Stimulated activated CD4-positive, alpha-beta T cell treated with anti-CD3 and anti-CD28 coated beads, Interleukin-2, amount 100 ng/mL, for 24 hours (primary cell): ENCODE results near the gene PEX1.
"Not testable (repeated sequence)": the region's sequence is repeated elsewhere in the genome, so short reads cannot be mapped to it uniquely, and the experiment has no call there.

Source experiments
- DNase-seq, 2 donors: peaks; one replicate each; pipeline ENCODE4 v3.0.0-alpha.2; 2020

Gene PEX1

GRCh38 chr7:92456236-92456635 lies 72.1 kb downstream of the PEX1 start:
- DNase-seq = no peak

DNA sequence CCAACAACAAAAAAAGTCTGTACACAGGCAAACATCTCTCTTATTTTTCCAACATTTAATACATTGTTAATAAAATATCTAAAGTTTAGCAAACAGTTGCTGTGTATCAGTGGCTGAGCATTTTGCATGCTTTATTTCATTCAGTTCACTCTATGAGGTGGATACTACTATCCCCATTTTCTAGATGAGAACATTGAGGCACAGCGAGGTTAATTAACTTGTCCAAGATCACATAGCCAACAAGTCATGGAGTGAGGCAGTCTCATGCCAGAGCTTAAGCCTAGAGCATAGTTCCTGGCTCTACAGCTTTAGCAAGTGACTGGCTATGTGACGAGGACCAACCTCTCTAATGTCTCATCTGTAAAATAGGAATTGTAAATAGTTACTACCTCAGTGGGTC lies 76.7 kb downstream of the PEX1 start:
- DNase-seq = no peak

- peak; percentile 45 to 66 for DNase-seq
Observed at GRCh38 chr7:92448205-92448747, 80.0 kb downstream of the PEX1 start.

DNA sequence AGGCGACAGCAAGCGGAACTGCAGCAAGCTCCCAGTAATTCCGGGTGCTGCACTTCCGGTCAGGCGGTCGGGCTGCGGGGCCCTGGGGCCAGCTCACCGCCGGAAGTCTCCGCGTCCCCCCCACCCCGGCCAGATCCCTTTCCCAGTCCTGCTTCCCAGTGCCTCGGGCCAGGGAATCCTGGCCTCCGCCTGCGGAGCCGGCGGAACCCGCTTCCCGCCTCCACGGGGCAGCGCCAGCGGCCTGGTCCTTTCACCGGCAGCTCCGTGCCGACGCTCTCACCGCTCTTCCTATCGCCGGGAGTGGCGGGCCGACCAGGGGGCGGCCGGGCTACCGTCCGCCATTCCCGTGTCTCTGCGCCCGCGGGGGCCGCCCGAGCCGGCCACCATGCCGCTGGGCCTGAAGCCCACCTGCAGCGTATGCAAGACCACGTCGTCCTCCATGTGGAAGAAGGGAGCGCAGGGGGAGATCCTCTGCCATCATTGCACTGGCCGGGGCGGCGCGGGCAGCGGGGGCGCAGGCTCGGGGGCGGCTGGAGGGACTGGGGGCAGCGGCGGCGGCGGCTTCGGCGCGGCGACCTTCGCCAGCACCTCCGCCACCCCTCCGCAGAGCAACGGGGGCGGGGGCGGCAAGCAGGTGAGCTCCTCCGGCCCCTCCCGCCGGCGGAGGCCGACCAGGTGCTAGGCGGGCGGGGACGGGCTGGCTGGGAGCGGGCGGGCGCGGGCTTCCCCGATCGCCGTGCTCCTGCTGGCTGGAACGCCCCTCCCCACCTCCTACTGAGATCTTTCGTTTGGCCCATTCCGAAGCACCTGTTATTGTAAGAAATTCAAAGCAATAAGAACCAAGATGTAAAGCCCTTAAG lies 80.7 kb downstream of the PEX1 start, which contains the start of gene GATAD1:
GATAD1 (plus strand) TSS at position 138 of the 860 bp plus-strand sequence; CDS start at position 386, 248 bp downstream.
- peak; percentile 80 to 83 for DNase-seq

GRCh38 chr7:92446869-92447344 lies 81.4 kb downstream of the PEX1 start:
- no peak for DNase-seq

DNA sequence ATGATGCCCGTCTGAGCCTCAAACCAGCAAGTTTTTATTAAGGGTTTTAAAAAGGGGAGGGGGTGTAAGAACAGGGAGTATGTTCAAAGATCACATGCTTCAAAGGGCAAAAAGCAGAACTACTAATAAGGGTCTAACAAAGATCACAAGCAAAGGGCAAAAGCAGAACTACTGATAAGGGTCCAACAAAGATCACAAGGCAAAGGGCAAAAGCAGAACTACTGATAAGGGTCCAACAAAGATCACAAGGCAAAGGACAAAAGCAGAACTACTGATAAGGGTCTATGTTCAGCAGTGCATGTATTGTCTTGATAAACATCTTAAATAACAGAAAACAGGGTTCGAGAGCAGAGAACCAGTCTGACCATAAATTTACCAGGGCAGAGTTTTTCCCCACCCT lies 85.6 kb downstream of the PEX1 start:
- not testable (repeated sequence) for DNase-seq

DNA sequence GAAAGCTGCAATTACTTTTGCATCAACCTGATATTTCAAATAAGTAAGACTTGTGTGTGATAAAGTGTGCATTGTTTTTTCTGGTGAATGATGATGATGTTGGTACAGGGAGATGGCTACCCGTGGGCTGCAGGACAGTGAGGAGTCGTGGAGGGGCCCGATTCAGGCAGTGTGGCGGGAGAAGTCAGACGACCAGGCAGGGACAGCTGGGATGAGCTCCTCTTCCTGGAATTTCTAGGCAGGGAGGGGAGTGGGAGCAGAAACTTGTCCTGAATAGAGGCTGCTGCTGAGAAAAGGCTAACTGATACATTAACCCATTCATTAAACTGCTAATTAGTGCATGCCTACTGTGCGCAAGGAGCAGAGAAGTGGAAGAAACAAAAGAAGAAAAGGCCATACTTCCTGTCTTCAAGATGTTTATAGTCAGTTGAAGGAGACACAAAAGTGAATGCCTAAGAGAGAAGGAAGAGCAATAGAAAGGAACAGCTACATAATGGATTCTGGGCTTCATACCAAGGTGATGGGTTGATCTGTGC lies 90.3 kb downstream of the PEX1 start:
- no peak for DNase-seq
